ENCODE measurements around the gene MCF2L.

MCF2L gene

GRCh38 chr13:112968910-112969691 lies at the start of gene MCF2L:
MCF2L (plus strand) TSS chr13:112969214; CDS start chr13:112969380, 166 bp downstream.
- Mint-ChIP-seq H3K27ac (peak within 1 kb of the TSS; percentile 94), H3K27me3 (no peaks in the 10 kb centered on the region), H3K36me3 (peaks cover 3% of the 10 kb centered on the region), H3K4me1 (ENCODE audit: low read depth) (peaks cover 33% of the 10 kb centered on the region), H3K4me3 (peak within 1 kb of the TSS; percentile 95), H3K9me3 (ENCODE audit: low read depth) (no peaks in the 10 kb centered on the region)

GRCh38 chr13:112923962-112924361 lies 45.1 kb upstream of the MCF2L start:
- no peak overlapping the region for H3K4me3 Mint-ChIP-seq
- H3K9me3 Mint-ChIP-seq (ENCODE audit: low read depth) = no peaks in the 10 kb centered on the region
- H3K27ac Mint-ChIP-seq = no peak overlapping the region
- no peaks in the 10 kb centered on the region for H3K36me3 Mint-ChIP-seq
- H3K27me3 Mint-ChIP-seq = peaks cover 16% of the 10 kb centered on the region
- H3K4me1 Mint-ChIP-seq (ENCODE audit: low read depth) = no peaks in the 10 kb centered on the region

GRCh38 chr13:112924365-112924764 lies 44.6 kb upstream of the MCF2L start:
- peaks cover 19% of the 10 kb centered on the region for H3K27me3 Mint-ChIP-seq
- H3K36me3 Mint-ChIP-seq = no peaks in the 10 kb centered on the region
- H3K4me1 Mint-ChIP-seq (ENCODE audit: low read depth) = peaks cover 2% of the 10 kb centered on the region
- H3K27ac Mint-ChIP-seq = no peak overlapping the region
- no peaks in the 10 kb centered on the region for H3K9me3 Mint-ChIP-seq (ENCODE audit: low read depth)
- no peak overlapping the region for H3K4me3 Mint-ChIP-seq

- no peak overlapping the region for H3K4me3 Mint-ChIP-seq
- H3K9me3 Mint-ChIP-seq (ENCODE audit: low read depth) = no peaks in the 10 kb centered on the region
- no peak overlapping the region for H3K27ac Mint-ChIP-seq
- no peaks in the 10 kb centered on the region for H3K36me3 Mint-ChIP-seq
- peaks cover 7% of the 10 kb centered on the region for H3K4me1 Mint-ChIP-seq (ENCODE audit: low read depth)
- H3K27me3 Mint-ChIP-seq = peaks cover 24% of the 10 kb centered on the region
Observed at GRCh38 chr13:112926003-112926402, 43.0 kb upstream of the MCF2L start.

- H3K4me3 Mint-ChIP-seq = no peak overlapping the region
Observed at GRCh38 chr13:112926993-112927392, 42.0 kb upstream of the MCF2L start.

GRCh38 chr13:112928020-112928971 lies 40.7 kb upstream of the MCF2L start:
- Mint-ChIP-seq H3K36me3 (no peaks in the 10 kb centered on the region), H3K4me1 (ENCODE audit: low read depth) (peaks cover 7% of the 10 kb centered on the region), H3K4me3 (no peak overlapping the region), H3K27ac (no peak overlapping the region), H3K27me3 (peaks cover 27% of the 10 kb centered on the region), H3K9me3 (ENCODE audit: low read depth) (no peaks in the 10 kb centered on the region)

More at GRCh38 chr13:112926993-112927392, 42.0 kb upstream of the MCF2L start:
- peaks cover 28% of the 10 kb centered on the region for H3K27me3 Mint-ChIP-seq
- no peaks in the 10 kb centered on the region for H3K36me3 Mint-ChIP-seq
- peaks cover 7% of the 10 kb centered on the region for H3K4me1 Mint-ChIP-seq (ENCODE audit: low read depth)
- H3K27ac Mint-ChIP-seq = no peak overlapping the region
- no peaks in the 10 kb centered on the region for H3K9me3 Mint-ChIP-seq (ENCODE audit: low read depth)

- Mint-ChIP-seq H3K27ac (no peak overlapping the region), H3K27me3 (peaks cover 24% of the 10 kb centered on the region), H3K9me3 (ENCODE audit: low read depth) (no peaks in the 10 kb centered on the region), H3K4me1 (ENCODE audit: low read depth) (peaks cover 7% of the 10 kb centered on the region), H3K4me3 (no peak overlapping the region), H3K36me3 (no peaks in the 10 kb centered on the region)
Observed at GRCh38 chr13:112928972-112929782, 39.8 kb upstream of the MCF2L start.

GRCh38 chr13:112929783-112930055 lies 39.3 kb upstream of the MCF2L start:
- Mint-ChIP-seq H3K27me3 (peaks cover 24% of the 10 kb centered on the region), H3K9me3 (ENCODE audit: low read depth) (no peaks in the 10 kb centered on the region), H3K27ac (no peak overlapping the region), H3K36me3 (no peaks in the 10 kb centered on the region), H3K4me1 (ENCODE audit: low read depth) (peaks cover 7% of the 10 kb centered on the region), H3K4me3 (no peak overlapping the region)

GRCh38 chr13:112930192-112930591 lies 38.8 kb upstream of the MCF2L start:
- no peak overlapping the region for H3K4me3 Mint-ChIP-seq
- H3K4me1 Mint-ChIP-seq (ENCODE audit: low read depth) = peaks cover 7% of the 10 kb centered on the region
- H3K36me3 Mint-ChIP-seq = no peaks in the 10 kb centered on the region
- H3K27ac Mint-ChIP-seq = no peak overlapping the region
- peaks cover 24% of the 10 kb centered on the region for H3K27me3 Mint-ChIP-seq
- no peaks in the 10 kb centered on the region for H3K9me3 Mint-ChIP-seq (ENCODE audit: low read depth)

- Mint-ChIP-seq H3K36me3 (no peaks in the 10 kb centered on the region), H3K4me1 (ENCODE audit: low read depth) (peaks cover 7% of the 10 kb centered on the region), H3K27ac (no peak overlapping the region), H3K9me3 (ENCODE audit: low read depth) (no peaks in the 10 kb centered on the region), H3K27me3 (peaks cover 27% of the 10 kb centered on the region), H3K4me3 (no peak overlapping the region)
Observed at GRCh38 chr13:112931028-112931934, 37.7 kb upstream of the MCF2L start.

GRCh38 chr13:112932971-112933370 lies 36.0 kb upstream of the MCF2L start:
- Mint-ChIP-seq H3K9me3 (ENCODE audit: low read depth) (no peaks in the 10 kb centered on the region), H3K4me1 (ENCODE audit: low read depth) (peaks cover 7% of the 10 kb centered on the region), H3K27me3 (peaks cover 31% of the 10 kb centered on the region), H3K4me3 (no peak overlapping the region), H3K36me3 (no peaks in the 10 kb centered on the region), H3K27ac (no peak overlapping the region)

- Mint-ChIP-seq H3K4me1 (ENCODE audit: low read depth) (peaks cover 7% of the 10 kb centered on the region), H3K36me3 (no peaks in the 10 kb centered on the region), H3K27me3 (peaks cover 28% of the 10 kb centered on the region), H3K27ac (no peak overlapping the region), H3K4me3 (no peak overlapping the region), H3K9me3 (ENCODE audit: low read depth) (no peaks in the 10 kb centered on the region)
Observed at GRCh38 chr13:112933649-112934048, 35.4 kb upstream of the MCF2L start.

GRCh38 chr13:112934078-112934477 lies 34.9 kb upstream of the MCF2L start:
- Mint-ChIP-seq H3K9me3 (ENCODE audit: low read depth) (no peaks in the 10 kb centered on the region), H3K27ac (no peak overlapping the region), H3K4me3 (no peak overlapping the region), H3K4me1 (ENCODE audit: low read depth) (peaks cover 7% of the 10 kb centered on the region), H3K27me3 (peaks cover 26% of the 10 kb centered on the region), H3K36me3 (no peaks in the 10 kb centered on the region)

- Mint-ChIP-seq H3K4me1 (ENCODE audit: low read depth) (peaks cover 6% of the 10 kb centered on the region), H3K36me3 (no peaks in the 10 kb centered on the region), H3K27me3 (peaks cover 9% of the 10 kb centered on the region), H3K4me3 (no peak overlapping the region), H3K27ac (no peak overlapping the region), H3K9me3 (ENCODE audit: low read depth) (no peaks in the 10 kb centered on the region)
Observed at GRCh38 chr13:112938680-112939079, 30.3 kb upstream of the MCF2L start.
